Stimulated activated CD8-positive, alpha-beta memory T cell treated with anti-CD3 and anti-CD28 coated beads, Interleukin-2, amount 100 ng/mL, for 1 hour (primary cell): ENCODE data around the gene USP8.
"Not testable (repeated sequence)": the region's sequence is repeated elsewhere in the genome, so short reads cannot be mapped to it uniquely, and the experiment has no call there.

Source experiments
- DNase-seq, 2 donors: peaks; one replicate each; pipeline ENCODE4 v3.0.0-alpha.2; 2020; ENCODE audit warnings: low read depth in 2 of 2

USP8 gene

DNA sequence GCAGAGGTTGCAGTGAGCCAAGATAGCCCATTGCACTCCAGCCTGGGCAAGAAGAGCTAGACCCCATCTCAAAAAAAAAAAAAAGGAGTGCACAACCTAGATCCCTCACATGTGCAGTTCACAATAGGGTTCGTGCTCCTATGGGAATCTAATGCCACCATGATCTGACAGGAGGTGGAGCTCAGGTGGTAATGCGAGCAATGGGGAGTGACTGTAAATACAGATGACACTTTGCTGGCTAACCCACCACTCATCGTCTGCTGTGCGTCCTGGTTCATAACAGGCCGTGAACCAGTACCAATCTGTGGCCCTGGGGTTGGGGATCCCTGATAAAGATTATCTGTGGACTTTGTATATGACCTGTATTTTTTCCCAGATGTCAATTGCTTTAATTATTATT is 16.7 kb downstream of the USP8 start:
- no peak for DNase-seq

DNA sequence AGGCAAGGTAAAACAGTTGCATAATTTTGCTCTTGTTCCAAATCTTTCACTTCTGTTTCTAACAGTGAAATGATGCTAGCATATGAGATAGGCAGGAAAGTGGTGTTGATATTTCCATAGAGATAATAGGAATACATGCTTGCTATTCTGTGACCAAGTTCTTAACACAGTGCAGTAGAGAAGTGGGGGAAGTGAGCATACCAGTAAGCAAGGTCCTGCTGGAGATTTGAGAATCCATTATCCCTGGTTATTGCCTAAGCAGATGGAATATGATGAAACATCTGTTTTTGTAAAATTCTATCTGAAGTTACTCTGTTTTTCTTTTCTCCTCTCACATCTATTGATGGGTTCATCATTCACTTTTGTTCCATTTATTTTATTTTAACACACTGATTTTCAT is 28.7 kb downstream of the USP8 start:
- no peak for DNase-seq

DNA sequence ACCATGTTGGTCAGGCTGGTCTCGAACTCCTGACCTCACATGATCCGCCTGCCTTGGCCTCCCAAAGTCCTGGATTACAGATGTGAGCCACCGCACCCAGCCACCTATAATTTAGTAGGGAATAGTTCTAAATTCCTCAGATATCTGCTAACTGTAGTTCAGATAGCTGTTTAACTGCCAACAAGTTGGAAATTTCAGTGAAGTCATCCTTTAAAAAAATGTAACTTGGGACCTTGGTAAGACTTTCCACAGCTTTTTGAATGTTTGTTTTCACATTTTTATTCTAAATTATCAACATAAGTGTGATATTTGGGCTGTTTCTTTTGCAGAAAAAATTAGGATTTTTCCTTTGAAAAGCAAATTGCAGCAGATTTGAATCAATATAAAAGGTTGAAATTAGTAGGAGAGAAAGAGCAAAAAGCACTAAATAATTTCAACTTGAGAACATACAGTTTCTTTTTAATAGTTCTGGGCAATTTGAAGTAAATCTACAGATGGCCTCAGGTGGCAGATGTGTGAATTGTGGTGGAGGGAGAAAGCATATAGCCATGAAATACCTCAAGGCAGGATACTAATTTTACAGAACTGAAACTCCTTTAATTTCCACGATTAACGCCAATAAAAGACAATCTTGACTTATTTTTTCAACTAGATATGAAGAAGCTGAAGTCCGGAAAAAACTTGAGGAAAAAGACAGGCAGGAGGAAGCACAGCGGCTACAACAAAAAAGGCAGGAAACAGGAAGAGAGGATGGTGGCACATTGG is 34.3 kb downstream of the USP8 start:
- no peak for DNase-seq

DNA sequence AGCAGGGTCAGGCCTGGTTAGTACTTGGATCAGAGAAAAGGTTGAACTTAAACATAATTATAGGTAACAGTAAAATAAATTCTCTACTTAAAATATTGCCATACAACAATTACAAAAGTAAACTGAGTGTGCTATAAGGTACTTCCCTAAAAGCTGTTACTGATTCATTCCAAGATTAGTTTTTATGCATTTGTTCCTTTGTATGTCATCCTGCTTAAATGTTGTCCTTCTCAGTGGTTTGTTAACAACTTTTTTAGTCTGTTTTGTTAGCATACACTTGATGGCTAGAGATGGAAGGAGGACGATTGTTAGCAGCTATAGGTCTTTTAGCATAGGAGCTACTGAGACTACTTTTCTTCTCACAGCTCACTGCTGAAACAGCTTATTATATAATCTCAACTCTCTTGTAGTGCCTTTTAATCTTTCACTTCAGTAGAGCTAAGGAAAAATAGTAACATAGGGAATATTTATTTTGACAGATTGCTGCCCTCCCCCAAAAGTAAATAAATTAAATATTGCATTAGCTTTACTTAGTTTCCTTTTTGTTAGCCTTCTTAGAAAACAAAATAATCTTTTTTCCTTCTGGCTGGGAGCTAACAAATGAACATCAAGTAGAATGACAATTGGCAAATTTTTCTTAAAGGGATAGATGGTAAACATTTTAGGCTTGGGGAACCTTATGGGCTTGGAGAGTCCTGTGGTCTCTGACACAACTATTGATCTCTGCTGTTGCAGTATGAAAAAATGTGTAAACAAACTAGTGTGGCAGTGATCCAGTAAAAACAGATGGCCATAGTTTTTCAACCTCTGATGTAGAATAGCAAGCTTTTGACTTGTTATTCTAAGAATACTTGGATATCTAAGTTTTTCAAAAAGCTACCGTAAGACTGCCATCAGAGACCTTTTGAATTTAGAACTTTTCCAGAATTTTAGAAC is 39.5 kb downstream of the USP8 start:
- no peak for DNase-seq

DNA sequence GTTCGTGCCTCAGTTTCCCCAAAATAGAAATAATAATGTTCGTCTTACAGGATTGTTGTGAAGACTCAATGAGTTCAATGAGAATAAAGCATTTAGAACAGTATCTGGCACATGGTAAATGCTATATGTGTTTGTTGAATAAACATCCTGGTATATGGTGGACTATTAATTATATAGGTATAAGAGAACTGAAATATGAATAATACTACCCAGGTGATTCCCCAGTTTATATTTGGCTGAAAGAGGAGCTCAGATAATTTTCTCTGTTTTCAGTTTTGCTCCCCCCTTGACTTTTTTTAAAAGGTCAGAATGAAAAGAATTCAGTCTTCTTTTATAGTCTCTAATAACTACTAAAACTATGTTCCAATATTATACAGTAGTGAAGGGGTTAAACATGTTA is 46.9 kb downstream of the USP8 start:
- no peak for DNase-seq

DNA sequence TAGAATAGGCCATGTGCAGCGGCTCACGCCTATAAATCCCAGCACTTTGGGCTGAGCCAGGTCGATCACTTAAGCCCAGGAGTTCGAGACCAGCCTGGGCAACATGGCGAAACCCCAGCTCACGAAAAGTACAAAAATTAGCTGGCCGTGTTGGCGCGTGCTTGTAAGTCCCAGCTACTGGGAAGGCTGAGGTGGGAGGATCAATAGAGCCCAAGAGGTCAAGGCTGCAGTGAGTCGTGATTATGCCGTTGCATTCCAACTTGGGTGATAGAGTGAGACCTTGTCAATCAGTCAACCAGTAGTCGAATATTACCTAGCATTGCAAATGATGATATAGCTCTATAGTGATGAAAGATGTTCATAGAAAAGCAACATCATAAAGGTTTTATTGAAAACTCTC is 51.9 kb downstream of the USP8 start:
- no peak for DNase-seq

DNA sequence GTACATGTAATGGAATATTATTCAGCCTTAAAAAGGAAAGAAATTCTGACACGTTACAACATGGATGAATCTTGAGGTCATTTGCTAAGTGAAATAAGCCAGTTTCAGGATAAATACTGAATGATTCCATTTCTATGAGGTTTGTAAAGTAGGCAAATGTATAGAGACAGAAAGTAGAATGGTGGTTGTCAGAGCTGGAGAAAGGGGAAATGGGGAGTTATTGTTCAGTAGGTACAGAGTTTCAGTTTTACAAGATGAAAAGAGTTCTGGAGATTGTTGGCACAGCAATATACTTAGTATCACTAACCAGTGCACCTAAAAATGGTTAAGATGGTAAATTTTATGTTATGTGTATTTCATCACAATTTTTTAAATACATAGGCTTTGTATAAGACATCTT is 60.6 kb downstream of the USP8 start:
- DNase-seq, result no peak

DNA sequence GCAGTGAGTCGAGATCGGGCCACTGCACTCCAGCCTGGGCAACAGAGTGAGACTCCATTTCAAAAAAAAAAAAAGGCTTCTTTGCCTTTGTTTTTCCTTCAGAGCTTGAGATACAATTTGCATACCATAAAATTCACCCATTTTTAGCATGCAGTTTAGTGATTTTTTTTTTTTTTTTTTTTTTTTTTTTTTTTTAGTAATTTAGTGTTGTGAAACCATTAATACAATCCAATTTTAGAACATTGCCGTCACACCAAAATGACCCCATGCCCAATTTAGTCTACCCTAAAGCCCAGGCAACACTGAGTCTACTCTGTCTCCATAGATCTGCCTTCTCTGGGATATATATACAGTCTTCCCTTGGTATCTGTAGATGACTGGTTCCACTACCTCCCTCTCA is 61.2 kb downstream of the USP8 start:
- no peak for DNase-seq

DNA sequence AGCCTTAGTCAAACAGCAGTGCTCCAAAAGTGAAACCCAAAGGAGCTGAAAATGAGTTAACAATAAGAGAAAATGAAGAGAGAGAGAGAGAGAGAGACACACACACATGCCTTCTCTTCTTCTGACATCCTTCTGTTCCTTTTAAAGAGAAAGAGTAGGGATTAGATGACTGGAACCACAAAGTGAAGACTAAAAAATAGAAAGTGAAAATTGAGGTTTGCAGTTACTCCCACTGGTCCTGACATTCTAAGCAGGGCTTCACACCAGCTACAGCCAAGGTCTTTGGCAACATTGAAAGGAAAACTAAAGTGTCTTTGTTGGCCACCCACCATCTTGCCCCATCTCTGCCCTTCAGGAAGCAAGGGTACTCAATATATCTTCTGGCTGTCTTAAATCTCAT is 63.1 kb downstream of the USP8 start:
- DNase-seq, result no peak

DNA sequence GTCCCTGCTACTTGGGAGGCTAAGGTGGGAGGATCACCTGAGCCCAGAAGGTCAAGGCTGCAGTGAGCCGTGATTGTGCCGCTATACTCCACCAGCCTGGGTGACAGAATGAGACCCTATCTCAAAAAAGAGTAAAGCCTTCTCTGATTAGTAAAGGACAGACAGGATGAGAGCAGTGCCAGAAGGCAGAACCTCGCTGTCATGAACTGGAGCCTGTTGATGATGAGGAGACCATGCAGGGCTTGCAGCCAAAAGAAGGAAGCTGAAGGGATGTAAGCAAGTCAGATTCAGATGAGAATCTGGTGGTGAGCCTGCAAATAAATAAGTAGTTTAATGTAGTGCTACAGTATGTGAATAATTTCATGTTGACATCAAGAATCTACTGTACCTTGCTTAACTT is 69.4 kb downstream of the USP8 start:
- no peak for DNase-seq

DNA sequence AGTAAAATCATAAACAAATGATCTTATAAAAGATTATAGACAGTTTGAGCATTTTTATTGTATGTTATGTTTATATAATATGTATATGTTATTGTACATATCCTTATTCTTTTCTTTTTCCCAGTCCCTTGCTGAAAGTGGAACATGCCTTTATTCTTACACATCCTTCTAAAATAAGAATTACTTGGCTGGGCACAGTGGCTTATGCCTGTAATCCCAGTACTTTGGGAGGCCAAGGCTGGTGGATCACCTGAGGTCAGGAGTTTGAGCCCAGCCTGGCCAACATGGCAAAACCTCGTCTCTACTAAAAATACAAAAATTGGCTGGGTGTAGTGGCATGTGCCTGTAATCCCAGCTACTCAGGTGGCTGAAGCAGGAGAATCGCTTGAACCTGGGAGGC is 70.3 kb downstream of the USP8 start:
- DNase-seq, result not testable (repeated sequence)

DNA sequence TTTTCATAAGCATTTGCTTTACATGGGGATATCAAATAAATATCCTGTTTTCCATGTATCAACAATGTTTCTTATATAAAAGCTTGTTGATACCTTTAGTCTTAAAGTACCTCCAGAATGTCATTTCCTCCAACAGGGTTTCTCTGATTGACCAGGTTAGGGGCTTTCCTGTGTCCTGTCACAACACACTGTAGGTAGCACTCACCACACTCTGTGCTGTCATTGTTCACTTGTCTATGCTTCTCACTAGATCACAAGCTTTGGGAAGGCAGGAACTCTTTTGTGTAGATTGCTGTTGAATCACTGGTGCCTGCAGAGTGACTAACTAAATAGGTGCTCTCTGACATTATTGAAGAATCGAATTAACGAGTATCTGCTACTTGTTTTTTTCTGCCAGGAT is 72.5 kb downstream of the USP8 start:
- no peak for DNase-seq

DNA sequence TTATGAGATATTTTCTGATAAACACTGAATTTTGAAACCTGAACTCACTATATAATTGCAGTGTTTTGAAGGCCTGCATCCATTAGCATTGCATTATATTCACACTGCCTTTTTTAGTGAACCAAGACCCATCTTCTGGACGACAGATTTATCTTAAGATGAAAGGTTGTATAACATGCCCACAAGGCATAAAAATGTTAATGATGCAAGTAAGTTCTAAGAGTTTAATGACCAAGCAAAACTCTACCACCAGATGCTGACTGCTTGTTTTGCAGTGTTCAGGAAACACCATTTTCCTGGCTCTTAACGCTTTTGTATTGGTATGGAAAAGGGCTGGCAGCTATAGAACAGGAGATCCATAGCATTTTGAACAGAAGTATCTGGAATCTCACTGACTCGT is 76.1 kb downstream of the USP8 start:
- no peak for DNase-seq

DNA sequence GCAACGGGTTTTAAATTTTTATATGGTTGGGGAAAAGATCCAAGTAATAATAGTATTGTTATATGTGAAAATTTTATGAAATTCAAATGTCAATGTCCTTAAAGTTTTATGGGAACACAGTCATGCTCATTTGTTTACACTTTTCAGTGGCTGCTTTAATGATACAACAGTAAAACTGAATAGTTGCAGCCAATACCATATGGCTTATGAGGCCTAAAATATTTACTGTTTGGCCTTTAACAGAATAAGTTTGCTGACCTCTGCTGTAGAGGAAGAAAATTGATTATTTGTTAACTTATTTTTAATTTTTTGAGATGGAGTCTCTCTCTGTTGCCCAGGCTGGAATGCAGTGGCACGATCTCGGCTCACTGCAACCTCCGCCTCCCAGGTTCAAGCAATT is 77.6 kb downstream of the USP8 start:
- DNase-seq, result no peak

DNA sequence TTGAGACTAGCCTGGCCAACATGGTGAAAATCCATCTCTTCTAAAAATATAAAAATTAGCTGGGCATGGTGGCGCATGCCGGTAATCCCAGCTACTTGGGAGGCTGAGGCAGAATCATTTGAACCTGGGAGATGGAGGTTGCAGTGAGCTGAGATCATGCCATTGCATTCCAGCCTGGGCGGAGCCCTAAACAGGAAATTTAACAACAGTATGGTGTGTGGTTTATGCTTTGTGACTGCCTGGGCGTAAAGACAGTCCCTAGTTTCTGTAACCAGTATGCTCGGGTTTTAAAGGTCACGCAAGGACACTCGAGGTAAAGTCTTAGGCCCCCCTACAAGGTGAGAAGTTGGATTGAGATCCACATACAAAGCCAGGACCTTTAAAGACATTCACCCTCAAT is 78.9 kb downstream of the USP8 start:
- no peak for DNase-seq

DNA sequence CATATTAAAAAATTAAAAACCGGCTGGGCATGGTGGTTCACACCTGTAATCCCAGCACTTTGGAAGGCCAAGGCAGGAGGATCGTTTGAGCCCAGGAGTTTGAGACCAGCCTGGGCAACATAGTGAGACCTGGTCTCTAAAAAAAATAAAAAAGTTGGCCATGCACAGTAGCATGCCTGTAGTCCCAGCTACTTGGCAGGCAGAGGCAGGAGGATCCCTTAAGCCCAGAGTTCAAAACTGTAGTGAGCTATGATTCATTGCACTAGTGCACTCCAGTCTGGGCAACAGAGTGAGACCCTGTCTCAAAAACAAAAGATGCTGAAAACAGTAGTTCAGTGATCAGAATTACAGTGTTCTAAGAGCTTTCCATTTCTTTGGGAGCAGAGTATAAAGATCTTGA is 81.5 kb downstream of the USP8 start:
- DNase-seq, result not testable (repeated sequence)

DNA sequence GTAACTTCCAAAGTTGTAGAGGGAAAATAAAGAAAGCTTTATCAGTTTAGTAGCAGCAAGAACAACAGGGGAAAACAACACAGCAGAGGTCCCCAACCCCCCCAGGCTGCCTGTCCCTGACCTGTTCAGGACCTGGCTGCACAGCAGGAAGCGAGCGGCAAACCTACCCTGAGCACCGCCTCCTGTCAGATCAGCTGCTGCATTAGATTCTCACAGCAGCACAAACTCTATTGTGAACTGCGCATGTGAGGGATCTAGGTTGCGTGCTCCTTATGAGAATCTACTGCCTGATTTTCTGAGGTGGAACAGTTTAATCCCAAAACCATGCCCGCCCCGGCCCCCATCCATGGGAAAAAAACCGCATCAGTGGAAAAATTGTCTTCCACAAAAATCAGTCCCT is 81.9 kb downstream of the USP8 start:
- no peak for DNase-seq

DNA sequence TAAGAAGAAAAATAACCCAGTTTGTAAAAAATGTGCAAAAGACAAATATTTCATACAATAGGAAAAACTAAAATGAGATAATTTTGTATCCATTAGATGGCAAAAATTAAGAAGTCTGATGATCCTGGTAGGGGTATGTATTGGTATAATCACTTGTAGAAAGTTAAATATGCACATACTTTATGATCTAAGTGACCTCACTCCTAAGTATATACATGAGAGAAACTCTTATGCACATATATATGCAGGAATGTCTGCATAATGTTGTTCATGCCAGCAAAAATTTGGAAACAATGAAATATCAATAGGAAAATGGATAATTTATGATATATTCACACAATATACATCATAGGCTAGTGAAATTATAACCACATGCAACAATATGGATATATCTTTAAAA is 88.8 kb downstream of the USP8 start:
- DNase-seq, result no peak

DNA sequence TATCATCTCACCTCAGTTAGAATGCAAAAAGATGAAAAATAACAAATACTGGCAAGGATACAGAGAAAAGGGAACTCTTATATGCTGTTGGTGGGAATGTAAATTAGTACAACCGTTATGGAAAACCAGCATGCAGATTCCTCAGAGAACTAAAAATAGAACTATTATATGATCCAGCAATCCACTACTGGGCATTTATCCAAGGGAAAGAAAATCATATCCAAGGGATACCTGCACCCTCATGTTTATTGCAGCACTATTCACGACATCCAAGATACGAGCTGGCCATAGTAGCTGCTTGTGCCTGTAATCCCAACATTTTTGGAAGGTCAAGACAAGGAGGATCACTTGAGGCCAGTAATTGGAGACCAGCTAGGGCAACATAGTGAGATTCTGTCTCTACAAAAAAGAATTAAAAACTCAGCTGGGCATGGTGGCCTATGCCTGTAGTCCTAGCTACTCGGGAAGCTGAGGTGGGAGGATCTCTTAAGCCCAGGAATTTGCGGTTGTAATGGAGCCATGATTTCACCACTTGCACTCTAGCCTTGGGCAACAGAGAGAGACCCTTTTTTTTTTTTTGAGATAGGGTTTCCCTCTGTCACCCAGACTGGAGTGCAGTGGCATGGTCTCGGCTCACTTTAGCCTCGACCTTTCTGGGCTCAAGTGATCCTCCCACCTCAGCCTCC is 95.7 kb downstream of the USP8 start:
- no peak for DNase-seq

DNA sequence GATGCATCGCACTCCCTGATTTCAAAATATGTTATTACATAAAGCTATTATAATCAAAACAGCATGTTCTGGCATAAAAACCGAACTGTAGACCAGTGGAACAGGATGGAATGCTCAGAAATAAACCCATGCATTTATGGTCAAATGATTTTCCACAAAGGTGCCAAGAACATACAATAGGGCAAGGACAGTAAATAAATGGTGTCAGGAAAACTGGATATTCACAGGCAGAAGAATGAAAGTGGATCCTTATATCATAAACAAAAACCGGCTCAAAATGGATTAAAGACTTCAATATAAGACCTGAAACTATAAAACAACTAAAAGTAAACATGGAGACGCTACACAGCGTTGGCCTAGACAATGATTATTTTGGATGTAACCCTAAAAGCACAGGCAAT is 99.6 kb downstream of the USP8 start:
- no peak for DNase-seq

DNA sequence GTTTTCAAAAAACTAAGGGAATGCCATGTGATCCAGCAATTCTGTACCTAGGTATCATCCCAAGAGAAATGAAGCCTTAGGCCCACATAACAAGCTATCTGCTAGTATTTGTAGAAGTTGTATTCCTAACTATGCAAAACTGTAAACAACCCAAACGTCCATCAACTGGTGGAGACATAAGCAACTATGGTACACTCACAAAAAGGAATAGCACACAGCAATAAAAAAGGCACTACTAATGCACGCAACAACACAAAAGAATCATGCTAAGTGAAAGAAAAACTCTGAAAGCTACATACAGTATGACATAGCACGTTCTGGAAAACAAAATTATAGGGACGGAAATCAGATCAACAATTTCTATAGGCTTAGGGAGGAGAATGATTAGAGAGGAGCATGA is 107.0 kb downstream of the USP8 start:
- no peak for DNase-seq

DNA sequence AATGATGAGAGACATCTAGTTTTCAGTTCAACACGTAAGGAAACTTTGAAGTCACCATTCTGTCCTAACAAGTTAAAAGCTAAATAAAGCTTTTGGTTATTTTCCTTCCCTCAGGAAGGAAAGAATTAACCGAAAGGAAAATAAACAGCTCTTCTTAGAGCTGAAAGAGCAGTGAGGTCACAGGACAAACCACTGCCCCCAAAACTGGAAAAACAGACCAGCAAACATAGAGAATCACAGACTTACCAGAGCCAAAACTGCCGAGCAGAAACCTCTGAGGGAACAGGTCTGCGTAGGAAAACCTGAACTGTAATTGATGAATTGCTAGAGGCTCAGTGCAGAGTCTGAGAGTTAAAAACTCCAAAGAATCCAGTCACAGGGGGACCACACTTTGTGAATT is 107.6 kb downstream of the USP8 start:
- no peak for DNase-seq

DNA sequence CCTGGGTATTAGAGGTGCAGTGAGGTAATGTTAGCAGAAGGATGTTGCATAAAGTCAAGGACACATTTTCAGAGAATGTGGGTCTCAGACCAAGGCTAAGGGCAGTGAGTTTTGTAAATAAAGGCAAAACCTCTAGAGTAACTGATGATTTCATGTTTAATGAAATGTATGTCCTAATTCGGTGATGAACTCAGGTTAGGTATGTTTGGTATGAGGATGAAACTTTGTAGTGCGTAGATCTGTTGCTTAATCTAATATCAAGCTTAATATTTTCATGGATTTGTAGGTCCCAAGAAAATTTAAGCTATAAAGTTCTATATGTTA is 118.6 kb downstream of the USP8 start:
- DNase-seq, result no peak
